Psoas muscle (tissue), 8 donors: ENCODE measurements around the gene TRAF3IP3. TPM values are rescaled to one million over a fixed set of nuclear protein-coding genes. Genes with fewer than 3 reads are reported as not detected.
A peak's percentile ranks its signal among the peaks of the same experiment; 100 is the strongest.

Experiments
- ATAC-seq, 4 donors: fragments of 200-7000 bp; cut with Tn5 transposase; one replicate each; pipeline ENCODE4 v1.9.1; 2020; ENCODE audit warnings: moderate library complexity in 3 of 4, mild to moderate bottlenecking in 2 of 4
- DNase-seq, 2 donors: peaks; one replicate each; pipeline ENCODE4 v3.0.0-alpha.2; 2020
- H3K27ac ChIP-seq: fragments of 200-600 bp; one replicate; pipeline ENCODE4 v1.8.0; 2022
- H3K27me3 ChIP-seq, 3 donors: fragments of 200-600 bp in 1 of 3; one replicate each; pipeline versions ENCODE4 v1.6.1 to v1.8.0; 2013 to 2022; ENCODE audit warnings: low read length in 2 of 3, mild to moderate bottlenecking in 2 of 3, moderate library complexity in 1 of 3; ENCODE audit not compliant: insufficient read depth in 3 of 3
- H3K36me3 ChIP-seq, 2 donors: fragments of 200-600 bp in 1 of 2; one replicate each; pipeline versions ENCODE4 v1.6.1 to v1.8.0; 2013 to 2022; ENCODE audit warnings: low read depth in 1 of 2, mild to moderate bottlenecking in 1 of 2, moderate library complexity in 1 of 2; ENCODE audit not compliant: insufficient read depth in 1 of 2
- H3K4me1 ChIP-seq: fragments of 200-600 bp; one replicate; pipeline ENCODE4 v1.8.0; 2022
- H3K4me3 ChIP-seq: fragments of 200-600 bp; one replicate; pipeline ENCODE4 v1.8.0; 2022; ENCODE audit warnings: mild to moderate bottlenecking
- H3K9me3 ChIP-seq: fragments of 200-600 bp; one replicate; pipeline ENCODE4 v1.8.0; 2022
- CTCF ChIP-seq: fragments of 200-600 bp; IDR thresholded peaks from one replicate; pipeline ENCODE4 v1.8.0; 2022; ENCODE audit warnings: antibody characterized with exemption
- WGBS, 3 donors: extraction: QIAGEN DNeasy Blood & Tissue Kit; methylation state at CpG; one replicate each; pipeline versions ENCODE4 v1.1.6 to v1.1.7; 2013; 5-methylcytosine and 5-hydroxymethylcytosine counted together
- intact Hi-C, 2 donors: fragments of 100-400 bp; cut with DNase I; formaldehyde crosslinking; loops; one replicate each; pipeline versions ENCODE4 v1.11.0 to v1.14.2; 2022
- polyA plus RNA-seq, 3 donors: library from polyadenylated mRNA; stranded (reverse); fragments of 200-250 nt; gene quantifications; one replicate each; pipeline ENCODE4 v1.2.3, GENCODE V29; 2013
- total RNA-seq, 4 donors: library from RNA; stranded (reverse); fragmentation: NEBNext Ultra II Directional in 2 of 4; extraction: Animal tissue kit (Norgen Biotek cat#: 25700) in 2 of 4; gene quantifications; one replicate each; pipeline versions ENCODE4 v1.2.1 to v1.2.4, GENCODE V29; 2021 to 2023
- donor health status: healthy with polysubstance abuse.
- donor health status: DM: no; HTN: no; CAD: no; lungs with moderate emphysema.
- donor health status: Bipolar disorder and iron deficiency.
- donor health status: healthy.
- donor health status: DM: yes; HTN: yes; CAD: no.
- donor health status: DM: no; HTN: no; CAD: no.
- donor health status: DM: no; HTN: no; CAD: no.
- donor health status: DM: yes; HTN: yes; CAD: no.

The TRAF3IP3 gene
- total and polyA plus RNA-seq, 7 donors = 0.23 to 2.0 (median 0.84) TPM

DNA sequence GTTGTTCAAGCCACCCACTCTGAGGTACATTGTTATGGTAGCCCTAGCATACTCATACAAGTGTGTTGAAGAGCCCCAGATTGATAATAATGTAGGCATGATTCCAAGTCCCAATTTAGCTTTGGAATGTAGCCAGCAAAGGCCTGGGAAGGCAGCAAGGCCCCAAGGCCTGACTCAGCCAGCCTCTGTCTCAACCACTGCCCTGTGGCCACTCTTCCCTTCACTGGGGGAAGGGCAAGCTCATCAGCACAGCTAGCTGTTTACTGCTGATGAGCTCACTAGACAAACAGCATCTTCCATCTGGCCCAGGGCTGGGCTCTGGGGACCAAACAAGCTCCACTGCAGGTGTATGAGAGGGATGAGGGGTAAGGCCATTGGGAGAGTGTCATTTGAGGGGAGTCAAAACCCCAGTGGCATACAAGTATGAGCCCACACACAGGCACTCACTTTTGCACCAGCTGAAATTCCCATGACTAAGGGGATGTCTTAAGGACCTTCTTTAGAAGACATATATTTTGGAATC lies 52.3 kb downstream of the TRAF3IP3 start:
- H3K4me1 ChIP-seq = no peaks in the 10 kb centered on the region
- ATAC-seq (peak in 1 of 4 donors; percentile 66), DNase-seq (peak in 1 of 2 donors; percentile 26)
- intact Hi-C loops = no loop called here
- H3K27me3 ChIP-seq = peaks cover 0 to 17% (median 8%) of the 10 kb centered on the region in 3 donors
- no peak overlapping the region for H3K4me3 ChIP-seq
- H3K27ac ChIP-seq = no peak overlapping the region
- H3K36me3 ChIP-seq = no peaks in the 10 kb centered on the region
- TF ChIP-seq CTCF = no peak
- H3K9me3 ChIP-seq = no peaks in the 10 kb centered on the region

DNA sequence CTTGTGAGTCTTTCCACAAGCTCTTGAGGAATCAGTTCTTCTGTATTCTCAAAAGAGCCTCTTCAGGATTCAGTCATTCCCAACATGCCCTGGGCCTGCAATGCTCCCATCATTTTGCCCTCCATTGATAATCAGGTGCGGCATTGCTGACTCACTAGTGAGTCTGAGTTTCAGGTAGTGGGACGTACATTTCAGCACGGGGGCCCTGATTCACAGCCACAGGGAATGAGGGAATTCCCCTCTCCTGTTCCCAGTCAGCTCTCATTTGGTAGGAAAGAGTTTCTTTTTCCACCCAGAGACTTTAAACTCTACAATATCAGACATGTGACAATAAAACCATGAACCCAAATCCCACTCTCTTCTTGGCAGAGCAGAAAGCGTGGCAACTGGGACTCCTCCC lies 53.8 kb downstream of the TRAF3IP3 start:
- DNase-seq = no peak
- H3K4me3 ChIP-seq = no peak overlapping the region
- TF ChIP-seq CTCF = no peak
- WGBS, 3 donors = 81 to 89% (median 84%) methylated on average over 4 of the region's 4 CpGs
- H3K27ac ChIP-seq = no peak overlapping the region
- intact Hi-C loops = no loop called here
- peaks cover 0 to 16% (median 8%) of the 10 kb centered on the region in 3 donors for H3K27me3 ChIP-seq
- H3K9me3 ChIP-seq = no peaks in the 10 kb centered on the region
- no peaks in the 10 kb centered on the region for H3K4me1 ChIP-seq
- ATAC-seq = no peak
- no peaks in the 10 kb centered on the region for H3K36me3 ChIP-seq

- no peaks in the 10 kb centered on the region for H3K36me3 ChIP-seq
- WGBS, 3 donors = 87 to 88% (median 88%) methylated on average over 5 of the region's 5 CpGs
- no peak overlapping the region for H3K27ac ChIP-seq
- DNase-seq = no peak
- no peaks in the 10 kb centered on the region for H3K4me1 ChIP-seq
- no peak for ATAC-seq
- intact Hi-C loops = no loop called here
- H3K27me3 ChIP-seq = peaks cover 0 to 7% (median 5%) of the 10 kb centered on the region in 3 donors
- H3K9me3 ChIP-seq = no peaks in the 10 kb centered on the region
- no peak for TF ChIP-seq CTCF
- no peak overlapping the region for H3K4me3 ChIP-seq
These were observed 54.9 kb downstream of the TRAF3IP3 start for GRCh38 chr1:209810783-209811182.

- Histone ChIP-seq H3K4me3 (no peak overlapping the region), H3K36me3 (no peaks in the 10 kb centered on the region), H3K27ac (no peak overlapping the region), H3K27me3 (peaks cover 0 to 4% (median 0%) of the 10 kb centered on the region in 3 donors), H3K9me3 (no peaks in the 10 kb centered on the region), H3K4me1 (no peaks in the 10 kb centered on the region)
- intact Hi-C loops = no loop called here
- 85 to 89% (median 86%) methylated on average over 4 of the region's 4 CpGs for WGBS, 3 donors
- ATAC-seq (no peak), DNase-seq (no peak)
- no peak for TF ChIP-seq CTCF
These were observed 58.0 kb downstream of the TRAF3IP3 start for GRCh38 chr1:209813902-209814301.

DNA sequence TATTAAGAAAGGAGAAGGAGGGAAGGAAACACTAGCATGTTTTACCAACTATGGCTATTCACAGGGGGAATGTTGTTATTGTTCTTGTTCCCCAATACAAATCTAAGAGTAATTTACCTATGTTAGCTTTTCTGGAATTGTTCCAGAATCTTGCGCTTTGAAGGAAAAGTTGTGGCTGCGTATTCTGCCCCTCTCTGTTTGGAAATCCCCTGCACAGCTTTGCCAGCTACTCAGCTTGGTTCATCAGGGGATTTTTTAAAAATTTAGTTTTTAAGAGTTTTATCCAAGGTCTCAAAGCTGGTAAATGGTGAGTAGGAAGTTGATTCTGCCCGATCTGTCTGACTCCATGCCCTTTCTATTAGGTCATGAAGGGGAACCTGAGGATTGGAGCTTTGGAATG lies 59.6 kb downstream of the TRAF3IP3 start:
- no peak for TF ChIP-seq CTCF
- intact Hi-C loops = no loop called here
- Histone ChIP-seq H3K4me3 (no peak overlapping the region), H3K36me3 (no peaks in the 10 kb centered on the region), H3K27me3 (peaks cover 0 to 17% (median 0%) of the 10 kb centered on the region in 3 donors), H3K27ac (no peak overlapping the region), H3K9me3 (no peaks in the 10 kb centered on the region), H3K4me1 (no peaks in the 10 kb centered on the region)
- WGBS, 3 donors = 67 to 72% (median 71%) methylated on average over 3 of the region's 3 CpGs
- ATAC-seq (no peak), DNase-seq (no peak)
